Sigmoid colon (tissue), 3 donors: Measurements from ENCODE around the gene BRF1.

Experiments
- CTCF ChIP-seq, 4 experiments: fragments of 450-650 bp in 3 of 4; fragments of 200-600 bp in 1 of 4; IDR thresholded peaks; one replicate each; pipeline ENCODE4 v1.5.1; 2016 to 2019; ENCODE audit warnings: antibody characterized with exemption in 4 of 4, mild to moderate bottlenecking in 3 of 4, moderate library complexity in 2 of 4
- POLR2A ChIP-seq, 2 donors: fragments of 450-650 bp; IDR thresholded peaks; one replicate each; pipeline ENCODE4 v1.6.1; 2016; ENCODE audit warnings: antibody characterized with exemption in 2 of 2, mild to moderate bottlenecking in 2 of 2, moderate library complexity in 2 of 2

- TF ChIP-seq CTCF (IDR thresholded peaks at IDR 0.05), result no peak
- no peak for TF ChIP-seq POLR2A (IDR thresholded peaks at IDR 0.05)
Observed at GRCh38 chr14:105322791-105323556, 22.2 kb upstream of the BRF1 start.
